Measurements from ENCODE around the gene PCGF1.

The PCGF1 gene

GRCh38 chr2:74507926-74508520 lies 528 bp upstream of the PCGF1 start:
- peaks cover 12 to 27% (median 22%) of the 10 kb centered on the region in 5 donors for H3K27me3 ChIP-seq (ENCODE audit: control insufficient read depth in 5 of 5, insufficient read depth in 4 of 5, low read length in 5 of 5)

GRCh38 chr2:74505448-74506246 lies 1.8 kb downstream of the PCGF1 start:
- peak overlapping the region; percentile 30 for H3K27ac ChIP-seq (ENCODE audit: low read depth, low read length)
- H3K4me3 ChIP-seq (ENCODE audit: low read depth in 1 of 5, low read length in 5 of 5) = peak overlapping the region; percentile 6 to 38 (median 27)
- H3K9me3 ChIP-seq (ENCODE audit: control insufficient read depth in 5 of 5, low read length in 5 of 5) = no peaks in the 10 kb centered on the region
- H3K36me3 ChIP-seq (ENCODE audit: control insufficient read depth in 5 of 5, insufficient read depth in 5 of 5, low read length in 5 of 5) = peaks cover 0 to 14% (median 11%) of the 10 kb centered on the region in 5 donors
- peak overlapping the region in 1 of 5 donors; percentile 43 for H3K9ac ChIP-seq (ENCODE audit: low read length in 5 of 5)
- H3K27me3 ChIP-seq (ENCODE audit: control insufficient read depth in 5 of 5, insufficient read depth in 4 of 5, low read length in 5 of 5) = peaks cover under 1 to 19% (median 9%) of the 10 kb centered on the region in 5 donors
- peaks cover 6 to 60% (median 58%) of the 10 kb centered on the region in 5 donors for H3K4me1 ChIP-seq (ENCODE audit: control insufficient read depth in 5 of 5, insufficient read depth in 5 of 5, low read length in 5 of 5)

More at GRCh38 chr2:74507926-74508520, 528 bp upstream of the PCGF1 start:
- no peaks in the 10 kb centered on the region for H3K9me3 ChIP-seq (ENCODE audit: control insufficient read depth in 5 of 5, low read length in 5 of 5)
- H3K4me3 ChIP-seq (ENCODE audit: low read depth in 1 of 5, low read length in 5 of 5) = peak overlapping the region; percentile 82 to 100 (median 99)
- H3K36me3 ChIP-seq (ENCODE audit: control insufficient read depth in 5 of 5, insufficient read depth in 5 of 5, low read length in 5 of 5) = peaks cover 0 to 14% (median 11%) of the 10 kb centered on the region in 5 donors
- peak overlapping the region in 4 of 5 donors; percentile 83 to 96 (median 94) for H3K9ac ChIP-seq (ENCODE audit: low read length in 5 of 5)
- peak overlapping the region; percentile 94 for H3K27ac ChIP-seq (ENCODE audit: low read depth, low read length)
- peaks cover 6 to 48% (median 47%) of the 10 kb centered on the region in 5 donors for H3K4me1 ChIP-seq (ENCODE audit: control insufficient read depth in 5 of 5, insufficient read depth in 5 of 5, low read length in 5 of 5)

GRCh38 chr2:74504591-74504990 lies 2.9 kb downstream of the PCGF1 start:
- H3K27ac ChIP-seq (ENCODE audit: low read depth, low read length) = no peak overlapping the region
- H3K4me3 ChIP-seq (ENCODE audit: low read depth in 1 of 5, low read length in 5 of 5) = peak overlapping the region in 4 of 5 donors; percentile 74 to 87 (median 82)
- H3K36me3 ChIP-seq (ENCODE audit: control insufficient read depth in 5 of 5, insufficient read depth in 5 of 5, low read length in 5 of 5) = peaks cover 0 to 14% (median 11%) of the 10 kb centered on the region in 5 donors
- H3K4me1 ChIP-seq (ENCODE audit: control insufficient read depth in 5 of 5, insufficient read depth in 5 of 5, low read length in 5 of 5) = peaks cover 6 to 63% (median 61%) of the 10 kb centered on the region in 5 donors
- no peaks in the 10 kb centered on the region for H3K9me3 ChIP-seq (ENCODE audit: control insufficient read depth in 5 of 5, low read length in 5 of 5)
- H3K27me3 ChIP-seq (ENCODE audit: control insufficient read depth in 5 of 5, insufficient read depth in 4 of 5, low read length in 5 of 5) = peaks cover 9 to 26% (median 13%) of the 10 kb centered on the region in 5 donors
- peak overlapping the region in 1 of 5 donors; percentile 84 for H3K9ac ChIP-seq (ENCODE audit: low read length in 5 of 5)

GRCh38 chr2:74503506-74504475 lies 3.7 kb downstream of the PCGF1 start:
- Histone ChIP-seq H3K27ac (ENCODE audit: low read depth, low read length) (peak overlapping the region; percentile 88), H3K4me1 (ENCODE audit: control insufficient read depth in 5 of 5, insufficient read depth in 5 of 5, low read length in 5 of 5) (peaks cover 6 to 71% (median 69%) of the 10 kb centered on the region in 5 donors), H3K9me3 (ENCODE audit: control insufficient read depth in 5 of 5, low read length in 5 of 5) (no peaks in the 10 kb centered on the region), H3K36me3 (ENCODE audit: control insufficient read depth in 5 of 5, insufficient read depth in 5 of 5, low read length in 5 of 5) (peaks cover 0 to 14% (median 11%) of the 10 kb centered on the region in 5 donors), H3K4me3 (ENCODE audit: low read depth in 1 of 5, low read length in 5 of 5) (peak overlapping the region; percentile 74 to 87 (median 83)), H3K27me3 (ENCODE audit: control insufficient read depth in 5 of 5, insufficient read depth in 4 of 5, low read length in 5 of 5) (peaks cover 16 to 34% (median 20%) of the 10 kb centered on the region in 5 donors), H3K9ac (ENCODE audit: low read length in 5 of 5) (peak overlapping the region; percentile 48 to 90 (median 84))

- H3K4me1 ChIP-seq (ENCODE audit: control insufficient read depth in 5 of 5, insufficient read depth in 5 of 5, low read length in 5 of 5) = peaks cover 6 to 74% (median 73%) of the 10 kb centered on the region in 5 donors
- peaks cover 0 to 14% (median 11%) of the 10 kb centered on the region in 5 donors for H3K36me3 ChIP-seq (ENCODE audit: control insufficient read depth in 5 of 5, insufficient read depth in 5 of 5, low read length in 5 of 5)
- H3K9me3 ChIP-seq (ENCODE audit: control insufficient read depth in 5 of 5, low read length in 5 of 5) = no peaks in the 10 kb centered on the region
- H3K9ac ChIP-seq (ENCODE audit: low read length in 5 of 5) = peak overlapping the region; percentile 48 to 90 (median 84)
- H3K4me3 ChIP-seq (ENCODE audit: low read depth in 1 of 5, low read length in 5 of 5) = peak overlapping the region; percentile 81 to 87 (median 84)
- peak overlapping the region; percentile 88 for H3K27ac ChIP-seq (ENCODE audit: low read depth, low read length)
- H3K27me3 ChIP-seq (ENCODE audit: control insufficient read depth in 5 of 5, insufficient read depth in 4 of 5, low read length in 5 of 5) = peaks cover 25 to 43% (median 29%) of the 10 kb centered on the region in 5 donors
Observed at GRCh38 chr2:74502720-74503505, 4.6 kb downstream of the PCGF1 start.

- Histone ChIP-seq H3K4me3 (ENCODE audit: low read depth in 1 of 5, low read length in 5 of 5) (peak overlapping the region; percentile 81 to 87 (median 84)), H3K9ac (ENCODE audit: low read length in 5 of 5) (peak overlapping the region; percentile 48 to 90 (median 84)), H3K9me3 (ENCODE audit: control insufficient read depth in 5 of 5, low read length in 5 of 5) (no peaks in the 10 kb centered on the region), H3K36me3 (ENCODE audit: control insufficient read depth in 5 of 5, insufficient read depth in 5 of 5, low read length in 5 of 5) (peaks cover 0 to 14% (median 11%) of the 10 kb centered on the region in 5 donors), H3K27ac (ENCODE audit: low read depth, low read length) (peak overlapping the region; percentile 88), H3K27me3 (ENCODE audit: control insufficient read depth in 5 of 5, insufficient read depth in 4 of 5, low read length in 5 of 5) (peaks cover 31 to 50% (median 34%) of the 10 kb centered on the region in 5 donors), H3K4me1 (ENCODE audit: control insufficient read depth in 5 of 5, insufficient read depth in 5 of 5, low read length in 5 of 5) (peaks cover 6 to 78% (median 75%) of the 10 kb centered on the region in 5 donors)
Observed at GRCh38 chr2:74502147-74502719, 5.3 kb downstream of the PCGF1 start.

- H3K9me3 ChIP-seq (ENCODE audit: control insufficient read depth in 5 of 5, low read length in 5 of 5) = no peaks in the 10 kb centered on the region
- peaks cover 0 to 14% (median 11%) of the 10 kb centered on the region in 5 donors for H3K36me3 ChIP-seq (ENCODE audit: control insufficient read depth in 5 of 5, insufficient read depth in 5 of 5, low read length in 5 of 5)
- H3K27me3 ChIP-seq (ENCODE audit: control insufficient read depth in 5 of 5, insufficient read depth in 4 of 5, low read length in 5 of 5) = peaks cover 31 to 52% (median 39%) of the 10 kb centered on the region in 5 donors
- H3K4me3 ChIP-seq (ENCODE audit: low read depth in 1 of 5, low read length in 5 of 5) = peak overlapping the region in 2 of 5 donors; percentile 84 to 87
- H3K4me1 ChIP-seq (ENCODE audit: control insufficient read depth in 5 of 5, insufficient read depth in 5 of 5, low read length in 5 of 5) = peaks cover 4 to 72% (median 68%) of the 10 kb centered on the region in 5 donors
- H3K9ac ChIP-seq (ENCODE audit: low read length in 5 of 5) = no peak overlapping the region
- no peak overlapping the region for H3K27ac ChIP-seq (ENCODE audit: low read depth, low read length)
Observed at GRCh38 chr2:74501335-74502071, 6.0 kb downstream of the PCGF1 start.

GRCh38 chr2:74500578-74500946 lies 6.9 kb downstream of the PCGF1 start:
- no peak overlapping the region for H3K9ac ChIP-seq (ENCODE audit: low read length in 5 of 5)
- peaks cover 31 to 52% (median 39%) of the 10 kb centered on the region in 5 donors for H3K27me3 ChIP-seq (ENCODE audit: control insufficient read depth in 5 of 5, insufficient read depth in 4 of 5, low read length in 5 of 5)
- peaks cover 0 to 10% (median 7%) of the 10 kb centered on the region in 5 donors for H3K36me3 ChIP-seq (ENCODE audit: control insufficient read depth in 5 of 5, insufficient read depth in 5 of 5, low read length in 5 of 5)
- H3K4me3 ChIP-seq (ENCODE audit: low read depth in 1 of 5, low read length in 5 of 5) = no peak overlapping the region
- H3K27ac ChIP-seq (ENCODE audit: low read depth, low read length) = no peak overlapping the region
- no peaks in the 10 kb centered on the region for H3K9me3 ChIP-seq (ENCODE audit: control insufficient read depth in 5 of 5, low read length in 5 of 5)
- H3K4me1 ChIP-seq (ENCODE audit: control insufficient read depth in 5 of 5, insufficient read depth in 5 of 5, low read length in 5 of 5) = peaks cover 1 to 65% (median 60%) of the 10 kb centered on the region in 5 donors

All from subcutaneous abdominal adipose tissue (tissue), 5 donors.